ENCODE results near the gene TYW1B. TPM values are rescaled to one million over a fixed set of nuclear protein-coding genes. Genes with fewer than 3 reads are reported as not detected.
"Not testable (repeated sequence)": the region's sequence is repeated elsewhere in the genome, so short reads cannot be mapped to it uniquely, and the experiment has no call there.

Gene TYW1B, protein sequence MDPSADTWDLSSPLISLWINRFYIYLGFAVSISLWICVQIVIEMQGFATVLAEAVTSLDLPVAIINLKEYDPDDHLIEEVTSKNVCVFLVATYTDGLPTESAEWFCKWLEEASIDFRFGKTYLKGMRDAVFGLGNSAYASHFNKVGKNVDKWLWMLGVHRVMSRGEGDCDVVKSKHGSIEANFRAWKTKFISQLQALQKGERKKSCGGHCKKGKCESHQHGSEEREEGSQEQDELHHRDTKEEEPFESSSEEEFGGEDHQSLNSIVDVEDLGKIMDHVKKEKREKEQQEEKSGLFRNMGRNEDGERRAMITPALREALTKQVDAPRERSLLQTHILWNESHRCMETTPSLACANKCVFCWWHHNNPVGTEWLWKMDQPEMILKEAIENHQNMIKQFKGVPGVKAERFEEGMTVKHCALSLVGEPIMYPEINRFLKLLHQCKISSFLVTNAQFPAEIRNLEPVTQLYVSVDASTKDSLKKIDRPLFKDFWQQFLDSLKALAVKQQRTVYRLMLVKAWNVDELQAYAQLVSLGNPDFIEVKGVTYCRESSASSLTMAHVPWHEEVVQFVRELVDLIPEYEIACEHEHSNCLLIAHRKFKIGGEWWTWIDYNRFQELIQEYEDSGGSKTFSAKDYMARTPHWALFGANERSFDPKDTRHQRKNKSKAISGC
- 1.2 and 1.3 TPM in 2 replicates for total RNA-seq (2014; rRNA removed; shearing (Covaris generic))

DNA sequence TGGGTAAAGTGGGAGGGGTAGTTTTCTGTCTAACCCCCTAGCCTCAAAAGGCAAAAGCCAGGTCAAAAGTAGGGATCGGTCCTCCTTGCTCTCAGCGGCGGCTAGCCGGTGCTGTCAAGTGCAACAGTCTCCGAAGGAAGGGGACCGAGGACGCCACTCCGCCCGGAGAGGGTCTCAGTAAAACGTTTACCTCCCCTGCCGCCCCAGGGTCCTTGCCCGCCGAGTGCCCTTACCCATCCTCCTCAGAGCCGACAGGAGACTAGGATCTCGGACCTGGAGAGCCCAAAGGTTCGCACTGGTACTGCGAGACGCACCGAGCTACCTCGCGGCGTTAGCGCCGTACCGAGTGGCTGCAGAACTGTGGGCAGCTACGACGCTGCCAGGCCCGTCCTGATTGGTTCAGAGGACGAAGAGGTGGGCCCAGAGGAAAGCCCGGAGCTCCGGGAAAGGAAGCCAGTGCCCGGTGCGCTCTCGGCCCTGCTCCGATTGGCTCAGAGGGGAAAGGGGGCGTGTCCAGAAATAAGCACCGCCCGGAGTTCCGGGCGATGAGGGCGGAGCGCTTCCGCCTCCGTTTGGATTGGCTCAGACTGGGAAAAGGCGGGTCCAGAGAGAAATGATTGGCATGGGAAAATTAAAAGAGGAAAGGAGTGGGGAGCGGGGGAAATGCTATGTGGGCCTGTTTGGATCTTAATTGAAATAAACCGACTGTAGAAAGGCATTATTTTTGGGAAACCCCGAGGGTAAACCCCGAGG, at the start of gene TYW1B:
TSS of gene TYW1B (minus strand) at position 362 of the 753 bp plus-strand sequence. CDS start at position 237, 125 bp downstream.
- DNase-seq (ENCODE audit: low spot score) = peak; percentile 98

DNA sequence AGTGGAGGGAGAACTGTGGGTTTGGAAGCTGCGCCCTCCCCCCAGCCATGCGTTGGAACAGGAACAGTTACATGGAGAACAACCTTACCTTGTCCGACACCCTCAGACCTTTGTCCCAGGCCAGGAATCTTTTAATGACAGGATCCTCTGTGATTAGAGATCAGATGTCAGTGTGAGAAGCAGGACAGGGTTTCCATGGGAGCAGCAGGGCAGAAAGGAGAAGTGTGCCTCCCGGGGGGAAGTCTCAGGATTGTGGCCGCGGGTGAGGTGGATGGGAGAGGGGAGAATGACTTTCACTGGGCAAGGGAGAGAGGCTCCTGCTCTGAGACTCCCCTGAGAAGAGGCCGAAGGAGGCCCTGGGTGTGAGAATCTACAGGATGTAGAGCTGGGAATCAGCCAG, 39.6 kb upstream of the TYW1B start:
- not testable (repeated sequence) for DNase-seq (ENCODE audit: low spot score)

DNA sequence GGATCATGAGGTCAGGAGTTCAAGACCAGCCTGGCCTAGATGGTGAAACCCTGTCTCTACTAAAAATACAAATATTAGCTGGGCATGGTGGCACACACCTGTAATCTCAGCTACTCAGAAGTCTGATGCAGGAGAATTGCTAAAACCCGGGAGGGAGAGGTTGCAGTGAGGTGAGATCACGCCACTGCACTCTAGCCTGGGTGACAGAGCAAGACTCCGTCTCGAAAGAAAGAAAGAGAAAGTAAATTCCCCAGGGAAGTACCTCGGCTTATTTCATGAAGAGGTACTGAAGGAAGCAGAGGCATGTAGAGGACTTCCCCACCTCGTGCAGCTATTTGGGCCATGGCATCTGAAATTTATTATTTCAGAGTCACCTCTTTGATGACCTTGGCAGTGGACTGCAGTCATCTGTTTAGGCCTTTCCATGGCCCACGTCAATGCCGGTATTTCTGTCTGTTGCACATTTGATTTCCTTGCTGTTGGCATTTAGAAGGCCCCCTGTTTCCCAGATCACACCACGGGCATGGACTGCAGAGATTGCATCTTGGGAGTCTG, 30.9 kb upstream of the TYW1B start:
- not testable (repeated sequence) for DNase-seq (ENCODE audit: low spot score)

DNA sequence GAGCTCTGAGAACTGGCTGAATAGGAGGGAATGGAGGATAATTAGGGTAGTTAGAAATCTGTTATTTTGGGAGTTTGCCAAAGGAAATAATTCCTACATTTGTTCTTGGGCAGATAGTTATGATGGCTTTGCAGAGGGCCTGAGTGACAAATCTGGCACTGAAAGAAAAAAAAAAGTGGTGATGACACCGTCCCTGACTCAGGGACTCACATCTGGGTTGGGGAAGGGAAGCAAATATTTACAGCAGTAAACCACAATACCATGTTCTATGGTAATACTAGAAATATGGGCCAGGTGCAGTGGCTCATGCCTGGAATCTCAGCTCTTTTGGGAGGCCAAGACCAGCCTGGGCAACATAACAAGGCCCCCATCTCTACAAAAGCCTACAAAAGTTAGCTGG, 29.9 kb upstream of the TYW1B start:
- peak; percentile 12 for DNase-seq (ENCODE audit: low spot score)

DNA sequence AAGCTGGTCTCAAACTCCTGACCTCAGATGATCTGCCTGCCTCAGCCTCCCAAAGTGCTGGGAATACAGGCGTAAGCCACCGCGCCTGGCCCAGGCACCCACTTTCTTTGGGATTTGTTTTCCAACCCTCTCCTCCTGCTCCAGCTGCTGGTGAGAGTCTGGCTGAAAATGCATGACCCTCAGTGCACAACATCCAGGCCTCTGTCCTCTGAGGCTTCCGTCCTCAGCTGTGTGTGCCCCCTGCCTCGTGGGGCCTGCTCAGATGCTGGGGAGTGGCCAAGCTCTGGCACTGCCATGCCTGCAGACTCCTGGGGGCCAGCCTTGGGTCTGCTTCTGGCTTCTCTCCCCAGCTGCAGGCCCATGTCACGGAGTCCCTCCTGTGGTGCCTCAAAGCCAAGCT, 27.3 kb upstream of the TYW1B start:
- DNase-seq (ENCODE audit: low spot score) = not testable (repeated sequence)

DNA sequence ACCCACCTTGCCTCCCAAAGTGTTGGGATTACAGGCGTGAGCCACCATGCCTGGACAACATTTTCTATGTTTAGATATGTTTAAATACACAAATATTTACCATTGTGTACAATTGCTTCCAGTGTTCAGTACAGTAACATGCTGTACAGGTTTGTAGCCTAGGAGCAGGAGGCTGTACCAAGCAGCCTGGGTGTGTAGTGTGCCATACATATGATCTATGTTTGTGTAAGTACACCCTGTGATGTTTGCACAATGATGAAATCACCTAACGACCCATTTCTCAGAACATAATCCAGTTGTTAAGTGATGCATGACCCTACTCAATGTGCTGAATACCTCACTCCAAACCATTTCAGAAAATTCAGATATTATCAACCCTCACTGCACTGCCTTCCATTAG, 24.9 kb upstream of the TYW1B start:
- not testable (repeated sequence) for DNase-seq (ENCODE audit: low spot score)

DNA sequence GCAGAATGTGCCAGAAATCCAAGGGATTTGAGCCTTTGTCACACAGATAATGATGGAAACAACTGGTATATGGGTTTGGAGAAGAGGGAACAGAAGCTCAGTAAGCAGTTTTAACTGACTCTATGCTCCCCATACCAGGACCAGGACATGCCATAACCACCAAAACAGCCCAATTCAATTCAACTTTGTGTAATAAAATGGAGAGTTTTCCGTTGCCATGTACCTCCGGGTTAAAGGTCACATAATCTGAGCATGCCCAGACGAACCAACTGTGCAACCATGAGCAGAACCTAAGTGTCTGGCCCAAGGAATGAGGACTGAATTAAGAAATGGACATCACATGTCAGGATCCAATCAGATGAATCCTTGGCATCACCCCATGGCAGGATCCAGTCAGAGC, 22.7 kb upstream of the TYW1B start:
- not testable (repeated sequence) for DNase-seq (ENCODE audit: low spot score)

DNA sequence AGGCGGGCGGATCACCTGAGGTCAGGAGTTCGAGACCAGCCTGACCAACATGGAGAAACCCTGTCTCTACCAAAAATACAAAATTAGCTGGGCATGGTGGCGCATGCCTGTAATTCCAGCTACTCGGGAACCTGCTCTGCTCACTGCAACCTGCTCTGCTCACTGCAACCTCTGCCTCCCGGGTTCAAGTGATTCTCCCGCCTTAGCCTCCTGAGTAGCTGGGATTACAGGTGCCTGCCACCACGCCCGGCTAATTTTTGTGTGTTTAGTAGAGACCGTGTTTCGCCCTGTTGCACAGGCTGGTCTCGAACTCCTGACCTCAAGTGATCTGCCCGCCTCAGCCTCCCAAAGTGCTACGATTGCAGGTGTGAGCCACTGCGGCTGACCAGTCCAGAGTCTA, 16.1 kb upstream of the TYW1B start:
- DNase-seq (ENCODE audit: low spot score) = not testable (repeated sequence)

DNA sequence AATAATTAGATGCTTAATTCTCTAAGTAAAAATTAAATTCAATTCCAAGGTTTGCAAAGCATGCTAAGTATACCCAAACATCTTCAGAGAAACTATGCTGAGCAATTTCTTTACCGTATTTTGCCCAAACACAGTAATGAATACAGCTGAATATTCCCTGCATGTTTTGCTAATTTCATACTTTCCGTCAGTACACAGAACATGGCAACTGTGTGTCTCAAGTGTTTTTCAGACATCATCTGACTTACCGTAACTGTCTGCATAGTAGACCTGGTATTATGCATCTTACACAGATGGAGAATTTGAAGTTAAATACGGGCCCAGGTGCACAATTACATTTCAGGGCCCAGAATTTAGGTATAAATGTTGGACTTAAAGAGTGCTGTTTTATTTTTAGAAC, 15.2 kb upstream of the TYW1B start:
- not testable (repeated sequence) for DNase-seq (ENCODE audit: low spot score)

DNA sequence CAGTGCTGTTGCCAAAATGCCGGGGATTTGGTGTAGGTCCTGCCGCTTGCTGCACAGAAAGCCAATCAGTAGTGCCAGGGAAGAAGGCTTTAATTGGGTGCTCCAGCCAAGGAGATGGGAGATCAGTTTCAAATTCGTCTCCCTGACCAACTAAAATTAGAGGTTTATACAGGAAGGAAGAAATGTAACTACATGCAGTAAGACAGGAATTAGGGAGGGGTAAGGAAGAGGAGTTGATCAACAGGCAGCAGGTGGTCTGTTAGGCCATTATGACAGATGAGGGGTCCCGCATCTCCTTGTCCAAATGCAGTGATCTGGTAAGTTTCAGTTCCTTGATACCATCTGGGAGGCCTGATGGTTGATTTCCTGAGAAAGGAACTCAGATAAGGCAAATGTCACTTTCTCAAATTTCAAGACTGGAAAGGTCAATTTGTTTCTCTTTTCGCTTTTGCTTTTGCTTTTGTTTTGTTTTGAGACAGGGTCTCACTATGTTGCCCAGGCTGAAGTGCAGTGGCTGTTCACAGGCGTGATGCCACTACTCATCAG, 13.0 kb upstream of the TYW1B start:
- DNase-seq (ENCODE audit: low spot score) = peak; percentile 10

DNA sequence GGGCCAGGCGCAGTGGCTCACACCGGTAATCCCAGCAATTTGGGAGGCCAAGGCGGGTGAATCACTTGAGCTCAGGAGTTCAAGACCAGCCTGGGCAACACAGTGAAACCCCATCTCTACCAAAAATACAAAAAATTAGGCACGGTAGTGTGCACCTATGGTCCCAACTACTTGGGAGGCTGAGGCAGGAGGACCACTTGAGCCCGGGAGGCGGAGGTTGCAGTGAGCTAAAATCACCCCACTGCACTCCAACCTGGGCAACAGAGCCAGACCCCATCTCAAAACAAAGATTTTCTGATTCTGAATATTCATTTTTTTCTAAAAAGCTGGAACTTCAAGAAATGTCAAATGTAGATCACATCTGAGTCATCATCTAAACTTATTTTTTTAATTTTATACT, 10.3 kb upstream of the TYW1B start:
- not testable (repeated sequence) for DNase-seq (ENCODE audit: low spot score)

DNA sequence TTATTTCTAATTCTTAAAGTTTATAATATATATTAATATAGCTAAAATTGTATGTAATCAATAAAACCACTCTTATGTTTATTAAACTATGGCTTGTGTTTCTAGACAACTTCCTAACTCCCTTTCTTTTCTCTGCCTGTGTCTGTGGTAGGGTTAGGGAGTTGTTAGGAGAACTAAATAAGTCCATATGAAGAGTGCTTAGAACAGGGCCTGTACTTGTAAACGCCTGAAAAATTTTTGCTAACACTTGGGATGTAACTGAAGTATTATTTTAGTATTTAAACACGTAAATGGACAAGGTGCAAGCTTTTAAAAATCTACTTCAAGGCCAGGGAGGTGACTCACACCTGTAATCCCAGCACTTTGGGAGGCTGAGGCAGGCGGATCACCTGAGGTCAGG, 9.3 kb upstream of the TYW1B start:
- DNase-seq (ENCODE audit: low spot score) = not testable (repeated sequence)

DNA sequence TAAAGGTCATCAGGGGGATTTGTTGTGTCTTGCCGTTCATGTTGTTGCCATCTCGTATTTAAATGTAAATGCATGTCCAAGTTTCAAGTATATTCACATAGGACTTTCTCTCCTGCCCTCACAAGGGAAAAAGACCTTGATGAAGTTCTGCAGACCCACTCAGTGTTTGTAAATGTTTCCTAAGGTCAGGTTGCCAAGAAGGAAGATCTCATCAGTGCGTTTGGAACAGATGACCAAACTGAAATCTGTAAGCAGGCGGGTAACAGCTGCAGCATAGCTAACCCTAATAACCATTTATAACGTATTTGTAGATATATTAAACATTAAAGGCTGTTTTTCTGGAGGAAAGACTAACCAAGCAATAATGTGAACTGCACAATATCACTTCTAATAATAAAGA, 2.6 kb upstream of the TYW1B start:
- not testable (repeated sequence) for DNase-seq (ENCODE audit: low spot score)

DNA sequence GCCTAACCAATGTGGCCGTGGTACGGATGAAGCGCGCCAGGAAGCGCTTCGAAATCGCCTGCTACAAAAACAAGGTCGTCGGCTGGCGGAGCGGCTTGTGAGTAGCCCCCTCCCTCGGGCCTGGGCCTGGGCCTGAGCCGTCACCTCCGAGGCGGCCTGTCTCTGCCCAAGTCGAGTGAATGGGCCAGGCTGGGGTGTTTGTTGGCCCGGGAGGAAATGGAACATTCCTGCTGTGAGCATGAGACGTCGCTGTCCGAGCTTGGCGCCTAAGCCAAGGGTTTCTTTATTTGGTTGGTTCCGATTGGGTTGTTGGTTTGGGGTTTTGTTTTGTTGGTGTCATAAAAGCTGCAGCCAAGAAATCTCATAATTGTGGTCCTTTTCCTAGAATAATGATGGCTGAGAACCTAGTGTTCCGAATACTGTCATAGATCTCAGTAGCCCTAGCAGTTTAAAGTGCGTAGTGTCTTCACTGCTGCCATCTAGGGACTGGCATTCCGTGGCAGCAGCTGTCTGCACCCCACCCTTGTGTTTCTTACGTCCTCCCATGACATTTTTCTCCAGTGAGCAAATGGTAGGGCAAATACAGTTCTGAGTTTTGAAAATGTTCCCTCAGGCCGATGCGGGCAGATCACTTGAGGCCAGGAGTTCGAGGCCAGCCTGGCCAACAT, 1.8 kb upstream of the TYW1B start:
- peak; percentile 84 for DNase-seq (ENCODE audit: low spot score)

DNA sequence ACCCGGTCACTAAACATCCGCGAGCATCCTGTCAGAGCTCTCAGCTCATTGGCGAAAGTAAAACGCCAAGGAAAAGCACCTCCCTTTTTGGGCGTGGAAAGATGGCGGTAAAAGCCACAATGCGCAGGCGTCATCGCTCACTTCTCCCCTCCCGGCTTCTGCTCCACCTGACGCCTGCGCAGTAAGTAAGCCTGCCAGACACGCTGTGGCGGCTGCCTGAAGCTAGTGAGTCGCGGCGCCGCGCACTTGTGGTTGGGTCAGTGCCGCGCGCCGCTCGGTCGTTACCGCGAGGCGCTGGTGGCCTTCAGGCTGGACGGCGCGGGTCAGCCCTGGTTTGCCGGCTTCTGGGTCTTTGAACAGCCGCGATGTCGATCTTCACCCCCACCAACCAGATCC, 1.3 kb upstream of the TYW1B start:
- DNase-seq (ENCODE audit: low spot score) = peak; percentile 100

DNA sequence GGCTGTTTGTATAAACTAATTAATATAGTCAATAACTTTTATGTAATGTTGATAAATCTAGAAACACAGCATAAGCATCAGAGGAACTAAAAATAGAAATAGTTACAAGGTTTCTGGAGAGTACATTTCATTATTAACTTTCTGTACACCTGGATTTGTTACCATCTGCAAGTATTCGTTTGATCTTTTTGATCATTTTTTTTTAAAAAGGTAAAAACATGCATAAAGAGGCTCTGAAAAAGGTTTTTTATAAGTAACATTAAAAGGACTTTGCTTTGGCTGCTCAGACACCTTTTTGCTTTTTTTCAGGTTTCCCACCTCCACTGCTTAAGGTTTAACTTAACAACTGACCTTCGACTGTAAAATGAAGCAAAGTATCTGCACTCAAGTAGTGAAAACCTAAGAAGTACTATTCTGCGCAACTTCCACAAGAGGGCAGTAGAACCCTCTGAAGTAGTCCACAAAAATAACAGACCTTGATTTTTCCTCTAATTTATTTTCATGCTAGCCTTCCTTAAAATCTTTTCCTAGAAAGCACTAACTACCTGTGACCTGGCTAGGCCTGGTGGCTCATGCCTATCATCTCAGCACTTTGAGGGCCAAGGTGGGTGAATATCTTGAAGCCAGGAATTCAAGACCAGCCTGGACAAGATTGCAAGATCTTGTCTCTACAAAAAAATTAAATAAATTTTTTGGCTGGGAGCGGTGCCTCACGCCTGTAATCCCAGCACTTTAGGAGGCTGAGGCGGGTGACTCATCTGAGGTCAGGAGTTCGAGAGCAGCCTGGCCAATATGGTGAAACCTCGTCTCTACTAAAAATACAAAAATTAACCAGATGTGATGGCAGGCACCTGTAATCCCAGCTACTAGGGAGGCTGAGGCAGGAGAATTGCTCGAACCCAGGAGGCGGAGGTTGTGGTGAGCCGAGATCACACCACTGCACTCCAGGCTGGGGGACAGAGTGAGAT, 4.0 kb downstream of the TYW1B start:
- peak; percentile 25 for DNase-seq (ENCODE audit: low spot score)

DNA sequence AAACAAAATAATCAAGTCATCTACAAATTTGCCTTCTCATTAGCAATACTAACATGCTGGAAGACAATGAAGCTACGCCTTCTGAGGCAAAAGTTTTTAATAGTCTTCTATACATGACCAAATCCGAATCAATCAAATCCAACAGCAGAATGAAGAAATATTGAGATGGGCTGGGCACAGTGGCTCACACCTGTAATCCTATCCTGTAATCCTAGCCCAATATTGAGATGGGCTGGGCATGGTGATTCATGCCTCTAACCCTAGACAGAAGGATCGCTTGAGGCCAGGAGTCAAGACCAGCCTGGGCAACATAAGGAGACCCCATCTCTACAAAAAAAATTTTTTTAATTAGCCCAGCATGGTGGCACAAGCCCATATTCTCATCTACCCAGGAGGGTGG, 5.5 kb downstream of the TYW1B start:
- not testable (repeated sequence) for DNase-seq (ENCODE audit: low spot score)

DNA sequence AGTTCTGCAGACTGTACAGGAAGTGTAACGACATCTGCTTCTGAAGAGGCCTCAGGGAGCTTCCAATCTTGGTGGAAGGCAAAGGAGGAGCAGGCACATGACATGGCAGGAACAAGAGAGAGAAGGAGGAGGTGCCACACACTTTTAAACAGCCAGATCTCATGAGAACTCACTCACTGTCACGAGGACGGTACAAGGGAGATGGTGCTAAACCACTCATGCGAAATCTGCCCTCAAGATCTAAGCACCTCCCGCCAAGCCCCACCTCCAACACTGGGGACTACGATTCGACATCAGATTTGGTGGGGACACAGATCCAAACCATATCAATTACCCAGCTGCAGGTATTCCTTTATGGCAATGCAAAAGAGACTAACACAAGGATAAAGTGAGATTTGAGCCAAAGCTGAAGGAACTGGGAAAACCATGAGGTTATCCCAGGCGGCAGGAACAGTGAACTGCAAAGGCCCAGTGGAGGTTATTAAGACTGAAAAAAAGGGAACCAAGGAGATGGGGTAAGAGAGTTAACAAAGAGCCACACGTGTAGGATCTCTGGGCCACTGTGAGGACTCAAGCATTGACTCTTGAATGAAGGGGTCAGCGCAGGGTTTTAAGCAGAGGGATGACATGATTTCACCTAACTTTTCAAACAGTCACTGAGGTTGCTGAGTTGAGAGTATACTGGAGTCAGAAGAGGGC, 9.2 kb downstream of the TYW1B start:
- DNase-seq (ENCODE audit: low spot score) = not testable (repeated sequence)

DNA sequence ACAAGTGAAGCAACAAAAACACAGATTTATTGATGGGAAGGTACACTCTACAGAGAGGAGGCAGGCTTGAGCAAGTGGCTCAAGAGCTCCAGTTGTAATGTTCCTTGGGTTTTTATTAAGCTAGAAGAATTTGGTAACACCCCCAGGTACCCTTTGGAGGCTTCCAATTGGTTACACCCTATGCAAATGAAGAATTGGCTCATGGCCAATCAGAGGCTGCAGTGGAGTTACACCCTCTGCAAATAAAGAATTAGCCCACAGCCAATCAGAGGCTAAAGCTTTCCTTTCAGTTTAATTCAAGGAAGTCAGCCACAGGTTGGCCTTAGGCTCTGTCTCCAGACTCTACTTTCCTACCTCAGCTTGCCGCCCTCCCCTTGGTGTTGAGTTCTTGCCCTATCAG, 10.3 kb downstream of the TYW1B start:
- not testable (repeated sequence) for DNase-seq (ENCODE audit: low spot score)

All from A172 (cell line).